Measurements from ENCODE around the gene RIC3. TPM values are rescaled to one million over a fixed set of nuclear protein-coding genes. Genes with fewer than 3 reads are reported as not detected.

Gene RIC3
- total RNA-seq, 1 donor, result not detected

GRCh38 chr11:8093931-8094575 is 74.8 kb downstream of the RIC3 start:
- no peak overlapping the region for H3K4me3 ChIP-seq (ENCODE audit: low read depth, low read length)
- TF ChIP-seq CTCF (IDR thresholded peaks at IDR 0.05; ENCODE audit: insufficient read depth, low read depth, low read length), result no peak
- DNase-seq (ENCODE audit: low read depth), result no peak

GRCh38 chr11:8092587-8093424 is 76.0 kb downstream of the RIC3 start:
- peak; percentile 67 for DNase-seq (ENCODE audit: low read depth)
- TF ChIP-seq CTCF (IDR thresholded peaks at IDR 0.05; ENCODE audit: insufficient read depth, low read depth, low read length), result peak; percentile 86
- no peak overlapping the region for H3K4me3 ChIP-seq (ENCODE audit: low read depth, low read length)

- no peak overlapping the region for H3K4me3 ChIP-seq (ENCODE audit: low read depth, low read length)
- TF ChIP-seq CTCF (IDR thresholded peaks at IDR 0.05; ENCODE audit: insufficient read depth, low read depth, low read length), result no peak
- DNase-seq (ENCODE audit: low read depth), result no peak
Measured at GRCh38 chr11:8091721-8092120, 77.1 kb downstream of the RIC3 start.

- H3K4me3 ChIP-seq (ENCODE audit: low read depth, low read length), result no peak overlapping the region
- DNase-seq (ENCODE audit: low read depth), result peak; percentile 35
- TF ChIP-seq CTCF (IDR thresholded peaks at IDR 0.05; ENCODE audit: insufficient read depth, low read depth, low read length), result peak; percentile 63
Measured at GRCh38 chr11:8090756-8091155, 78.1 kb downstream of the RIC3 start.

- no peak for DNase-seq (ENCODE audit: low read depth)
- H3K4me3 ChIP-seq (ENCODE audit: low read depth, low read length), result no peak overlapping the region
- TF ChIP-seq CTCF (IDR thresholded peaks at IDR 0.05; ENCODE audit: insufficient read depth, low read depth, low read length), result no peak
Measured at GRCh38 chr11:8089791-8090510, 78.9 kb downstream of the RIC3 start.

GRCh38 chr11:8087756-8088155 is 81.1 kb downstream of the RIC3 start:
- DNase-seq (ENCODE audit: low read depth), result no peak
- no peak for TF ChIP-seq CTCF (IDR thresholded peaks at IDR 0.05; ENCODE audit: insufficient read depth, low read depth, low read length)
- no peak overlapping the region for H3K4me3 ChIP-seq (ENCODE audit: low read depth, low read length)

Measured in fibroblast of villous mesenchyme (primary cell).